HG03039 (cell line): ENCODE data around the gene CDCA7L.

Experiments used
- ATAC-seq: cut with Tn5 transposase; IDR thresholded peaks from one replicate; pipeline ENCODE4 v1.9.1; 2021; ENCODE audit warnings: mild to moderate bottlenecking, moderate library complexity; ENCODE audit not compliant: unreplicated experiment

The CDCA7L gene, protein sequence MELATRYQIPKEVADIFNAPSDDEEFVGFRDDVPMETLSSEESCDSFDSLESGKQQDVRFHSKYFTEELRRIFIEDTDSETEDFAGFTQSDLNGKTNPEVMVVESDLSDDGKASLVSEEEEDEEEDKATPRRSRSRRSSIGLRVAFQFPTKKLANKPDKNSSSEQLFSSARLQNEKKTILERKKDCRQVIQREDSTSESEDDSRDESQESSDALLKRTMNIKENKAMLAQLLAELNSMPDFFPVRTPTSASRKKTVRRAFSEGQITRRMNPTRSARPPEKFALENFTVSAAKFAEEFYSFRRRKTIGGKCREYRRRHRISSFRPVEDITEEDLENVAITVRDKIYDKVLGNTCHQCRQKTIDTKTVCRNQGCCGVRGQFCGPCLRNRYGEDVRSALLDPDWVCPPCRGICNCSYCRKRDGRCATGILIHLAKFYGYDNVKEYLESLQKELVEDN

DNA sequence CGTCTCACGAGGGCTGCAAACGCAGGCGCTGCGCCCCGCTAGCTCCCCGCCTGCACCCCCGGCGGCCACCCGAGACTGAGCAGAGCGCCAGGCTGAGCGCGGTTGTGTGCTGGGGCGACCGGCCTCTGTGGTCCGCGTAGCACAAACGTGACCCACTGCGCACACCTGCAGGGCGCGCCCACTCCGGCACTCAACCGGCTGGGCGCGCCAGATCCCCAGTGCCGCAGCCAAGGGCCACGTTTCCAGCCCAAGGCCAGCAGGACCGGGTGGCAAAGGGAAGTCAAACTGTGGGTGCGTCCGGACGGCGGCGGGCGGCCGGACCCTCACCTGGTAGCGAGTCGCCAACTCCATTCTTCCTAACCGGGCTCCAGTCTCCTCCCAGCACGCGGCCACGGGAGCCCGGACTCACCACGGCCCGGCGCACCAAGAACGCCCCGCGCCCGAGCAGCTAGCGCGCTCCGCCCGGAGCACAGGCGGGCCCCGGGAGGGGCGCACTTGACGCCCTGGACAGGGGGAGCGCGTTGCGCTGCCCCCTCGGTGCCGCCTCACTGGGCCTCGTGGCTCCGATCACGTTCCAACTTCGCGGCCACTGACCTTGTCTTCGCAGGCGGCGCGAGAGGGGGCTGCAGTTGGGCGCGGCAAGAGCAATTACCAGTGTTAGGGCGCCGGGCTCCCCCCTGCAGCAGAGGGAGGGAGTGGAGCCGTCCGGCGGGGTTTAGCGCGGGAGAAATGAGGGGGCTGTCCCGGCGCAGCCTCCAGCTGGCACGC lies at the start of gene CDCA7L:
CDCA7L (minus strand) TSS at position 446 of the 768 bp plus-strand sequence; CDS start at position 351, 95 bp downstream.
- peak; percentile 84 for ATAC-seq

DNA sequence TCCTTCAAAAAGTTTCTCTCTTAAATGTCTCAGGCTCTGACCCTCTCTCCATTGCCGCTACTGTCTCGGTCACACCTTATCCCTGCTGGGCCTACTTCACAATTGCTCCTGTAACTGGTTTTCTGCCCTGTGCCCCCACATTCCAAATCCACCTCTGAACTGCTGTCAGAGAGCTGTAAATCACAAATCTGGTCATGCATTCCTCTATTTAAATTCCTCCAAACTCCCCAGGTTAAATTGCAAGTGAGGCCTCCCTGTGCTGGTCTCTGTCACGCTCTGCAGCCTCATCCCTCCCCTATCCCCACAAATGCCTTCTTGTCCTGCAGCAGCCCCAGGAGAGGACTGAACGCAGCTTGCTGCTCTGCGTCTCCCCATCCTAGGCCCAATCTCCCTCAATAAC lies 40.4 kb upstream of the CDCA7L start:
- no peak for ATAC-seq

DNA sequence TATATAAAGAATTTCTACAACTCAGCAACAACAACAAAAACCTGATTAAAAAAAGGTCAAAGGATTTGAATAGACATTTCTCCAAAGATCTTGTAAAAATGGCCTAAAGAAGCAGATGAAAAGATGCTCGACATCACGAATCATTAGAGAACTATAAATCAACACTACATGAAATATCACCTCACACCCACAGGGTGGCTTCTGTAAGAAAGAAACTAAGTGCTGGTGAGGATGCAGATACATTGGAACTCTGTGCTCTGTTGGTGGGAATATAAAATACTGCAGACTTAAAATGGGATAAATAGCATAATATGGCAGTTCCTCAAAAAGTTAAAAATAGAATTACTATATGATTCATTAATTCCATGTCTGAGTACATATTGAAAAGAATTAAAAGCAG lies 38.3 kb upstream of the CDCA7L start:
- no peak for ATAC-seq

DNA sequence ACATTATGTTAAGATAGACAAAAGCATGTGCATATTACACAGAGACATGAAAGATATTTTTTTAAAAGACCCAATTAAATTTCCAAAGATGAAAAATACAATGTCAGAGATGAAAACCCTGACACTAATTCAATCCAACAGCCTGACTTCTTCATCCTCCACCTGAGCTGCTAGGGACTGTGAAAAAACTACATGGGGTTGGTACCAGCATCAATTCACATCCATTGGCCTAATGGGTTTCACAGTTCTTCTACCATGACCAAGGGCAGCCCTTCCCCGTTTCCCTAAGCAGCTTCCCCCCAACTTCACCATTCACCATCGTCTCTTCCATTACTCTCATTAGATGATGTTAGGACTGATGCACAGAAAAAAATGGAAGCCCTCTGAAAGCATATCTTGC lies 37.4 kb upstream of the CDCA7L start:
- no peak for ATAC-seq

GRCh38 chr7:21981524-21981923 lies 35.8 kb upstream of the CDCA7L start:
- no peak for ATAC-seq

GRCh38 chr7:21980926-21981500 lies 35.3 kb upstream of the CDCA7L start:
- ATAC-seq = no peak

DNA sequence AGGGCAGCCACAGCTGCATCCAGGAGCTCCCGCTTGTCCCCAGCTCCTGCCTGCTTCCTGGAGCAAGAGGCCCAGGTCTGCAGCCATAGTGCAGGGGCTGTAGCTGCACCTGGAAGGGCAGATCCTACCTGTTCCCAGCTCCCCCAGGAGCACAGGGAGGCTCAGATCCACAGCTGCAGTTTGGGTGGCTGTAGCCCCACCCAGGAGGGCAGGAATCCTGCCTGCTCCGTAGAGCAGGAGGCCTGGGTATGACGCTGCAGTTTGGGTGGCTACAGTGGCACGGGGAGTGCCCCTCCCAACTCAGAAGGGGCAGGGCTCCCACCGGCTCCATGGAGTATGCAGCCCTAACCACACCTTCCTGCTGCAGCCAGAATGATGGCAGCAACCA lies 26.7 kb upstream of the CDCA7L start:
- ATAC-seq = no peak

DNA sequence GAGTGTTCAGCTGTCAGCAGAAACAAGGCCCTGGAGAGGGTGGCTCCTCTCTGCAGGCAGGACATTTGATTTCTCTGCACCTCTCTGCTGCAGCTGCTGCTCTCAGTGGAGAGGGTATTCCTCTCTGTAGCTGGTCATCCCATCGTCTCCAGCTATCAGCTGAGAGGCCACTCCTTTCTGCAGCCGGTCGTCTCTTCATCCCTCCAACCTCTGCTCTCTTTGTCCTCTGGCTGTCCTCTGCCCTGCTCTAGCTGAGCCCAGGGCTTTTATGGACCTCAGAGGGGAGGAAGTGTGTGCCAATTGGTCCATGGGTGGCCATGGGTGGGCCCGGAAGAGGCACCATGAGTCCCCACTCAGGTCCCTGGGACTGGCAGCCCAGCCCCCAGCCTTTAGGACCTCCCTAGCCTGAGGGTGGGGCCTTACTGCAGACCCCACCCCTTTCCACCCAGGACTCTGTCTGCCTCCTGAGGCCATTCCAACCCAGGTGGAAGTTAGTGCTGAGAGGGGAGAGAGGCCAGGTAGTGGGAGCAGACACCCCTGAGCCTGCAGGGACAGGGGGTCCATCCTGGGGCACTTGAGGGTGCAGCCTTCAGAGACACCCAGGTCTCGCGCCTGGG lies 26.2 kb upstream of the CDCA7L start:
- ATAC-seq = no peak

GRCh38 chr7:21969822-21970221 lies 24.1 kb upstream of the CDCA7L start:
- ATAC-seq = no peak

DNA sequence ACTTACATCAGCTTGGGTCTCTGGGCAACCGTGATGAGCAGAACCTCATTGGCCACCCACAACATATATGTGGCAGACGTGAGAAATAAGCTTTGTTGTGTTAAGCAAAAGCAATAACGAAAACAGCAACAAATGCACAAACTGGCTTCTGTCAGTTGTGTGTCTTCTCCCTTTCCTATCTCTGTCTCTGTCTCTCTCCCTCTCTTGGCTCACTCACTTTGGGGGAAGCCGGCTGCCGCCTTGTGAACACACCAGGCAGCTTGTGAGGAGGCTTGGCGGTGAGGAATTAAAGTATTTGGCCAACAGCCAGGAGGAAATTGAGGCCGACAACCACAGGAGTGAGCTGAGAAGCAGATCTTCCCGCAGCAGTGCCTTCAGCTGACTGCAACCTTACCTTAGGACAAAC lies 21.9 kb upstream of the CDCA7L start:
- ATAC-seq = no peak

DNA sequence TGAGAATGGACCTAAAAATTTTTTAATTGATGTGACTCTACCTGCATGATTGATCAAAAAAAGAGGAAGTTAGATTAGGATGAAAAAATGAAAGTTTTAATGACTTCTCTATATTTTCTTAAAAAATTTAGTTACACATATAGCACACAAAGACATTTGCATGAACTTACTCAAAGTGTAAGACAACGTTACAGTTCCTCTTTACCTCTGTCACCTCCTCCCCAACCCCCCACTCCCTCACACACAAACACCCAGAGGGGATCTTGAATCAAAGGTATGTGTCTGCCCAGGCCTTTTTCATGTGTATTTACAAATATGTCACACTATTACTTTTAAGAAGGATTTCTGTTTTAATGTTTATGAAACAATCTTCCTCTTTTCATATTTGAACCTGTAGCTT lies 20.6 kb upstream of the CDCA7L start:
- ATAC-seq = peak; percentile 86

DNA sequence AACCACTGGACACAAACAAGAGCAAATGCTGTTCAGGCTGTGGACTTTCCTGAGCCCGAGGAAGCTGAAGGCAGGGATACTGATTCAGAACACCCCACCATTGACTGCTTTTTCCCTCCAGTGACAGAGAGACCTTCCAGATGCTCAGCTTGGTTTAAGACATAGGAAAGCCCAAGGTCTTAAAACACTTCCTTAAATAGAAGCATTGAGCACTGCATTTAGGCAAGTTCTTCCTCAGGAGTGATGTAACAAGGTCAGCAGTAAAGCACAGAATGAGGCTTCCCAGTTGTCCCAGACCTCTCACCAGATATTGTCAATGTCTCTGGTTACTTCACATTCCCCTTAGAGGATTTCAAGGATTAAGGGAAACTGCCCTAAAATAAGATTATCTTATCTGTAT lies 19.6 kb upstream of the CDCA7L start:
- ATAC-seq = no peak

- no peak for ATAC-seq
Measured at GRCh38 chr7:21962677-21963076, 17.0 kb upstream of the CDCA7L start.

GRCh38 chr7:21960922-21961321 lies 15.2 kb upstream of the CDCA7L start:
- ATAC-seq = no peak

DNA sequence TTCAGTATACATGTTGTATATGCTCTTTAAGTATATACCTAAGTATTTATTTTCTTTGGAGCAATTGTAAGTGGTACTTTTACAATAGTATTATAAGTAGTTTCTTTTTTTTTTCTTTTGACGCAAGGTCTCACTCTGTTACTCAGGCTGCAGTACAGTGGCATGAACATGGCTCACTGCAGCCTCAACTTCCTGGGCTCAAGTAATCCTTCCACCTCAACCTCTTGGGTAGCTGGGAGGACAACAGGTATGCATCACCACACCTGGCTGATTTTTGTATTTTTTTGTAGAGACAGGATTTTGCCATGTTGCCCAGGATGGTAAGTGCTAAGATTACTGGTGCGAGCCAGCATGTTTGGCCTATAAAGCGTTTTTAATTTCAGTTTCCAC lies 13.7 kb upstream of the CDCA7L start:
- ATAC-seq = no peak

DNA sequence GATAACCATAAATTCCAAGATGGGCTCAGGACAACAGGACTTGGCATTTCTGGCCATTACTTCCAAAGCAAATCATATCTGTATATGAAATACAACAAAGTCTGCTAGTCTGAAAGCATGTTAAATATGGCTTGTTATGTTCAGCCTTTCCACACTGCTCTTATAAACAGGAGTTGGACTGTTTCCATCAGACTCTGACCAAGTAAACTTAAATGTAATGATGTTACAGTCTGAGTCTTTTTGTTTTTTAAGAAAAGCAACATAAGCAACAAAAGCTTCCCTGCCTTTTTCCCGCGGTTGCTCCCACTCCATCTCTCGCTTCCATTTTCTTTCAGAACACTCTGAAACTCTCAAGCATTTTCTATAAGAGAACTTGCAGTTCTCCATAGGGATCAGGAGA lies 8.1 kb upstream of the CDCA7L start:
- ATAC-seq = no peak

DNA sequence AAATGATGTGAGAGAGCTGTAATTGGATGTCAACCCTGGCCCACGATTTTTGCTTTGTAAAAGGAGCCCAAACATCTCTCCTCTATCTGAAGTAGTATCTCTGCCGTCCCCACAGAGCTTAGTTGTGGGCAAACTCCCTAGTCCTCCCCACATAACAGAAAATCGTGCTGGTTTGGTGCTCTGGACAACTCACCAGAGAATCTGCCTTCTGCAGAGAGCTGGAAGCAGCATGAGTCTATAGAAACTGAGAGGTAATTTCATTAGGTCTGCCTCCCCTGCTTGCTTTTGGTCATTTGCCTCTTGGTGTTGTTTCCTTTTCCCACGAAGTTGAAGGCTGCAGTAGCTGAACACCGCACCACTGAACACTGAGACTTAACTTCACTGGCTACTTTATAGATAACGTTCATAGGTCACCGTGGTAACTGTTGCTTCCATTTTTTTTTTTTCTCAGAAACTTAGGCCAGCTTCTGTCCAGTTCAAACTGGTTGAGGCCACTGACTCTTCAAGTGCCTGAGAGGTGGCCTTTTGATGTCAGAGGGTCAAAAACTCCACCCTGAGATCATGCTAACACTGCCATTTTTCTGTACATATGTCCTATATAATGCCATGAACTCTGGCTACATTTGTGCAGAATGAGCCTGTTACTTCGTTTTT lies 3.3 kb upstream of the CDCA7L start:
- ATAC-seq = no peak

- no peak for ATAC-seq
Measured at GRCh38 chr7:21948364-21948763, 2.7 kb upstream of the CDCA7L start.

DNA sequence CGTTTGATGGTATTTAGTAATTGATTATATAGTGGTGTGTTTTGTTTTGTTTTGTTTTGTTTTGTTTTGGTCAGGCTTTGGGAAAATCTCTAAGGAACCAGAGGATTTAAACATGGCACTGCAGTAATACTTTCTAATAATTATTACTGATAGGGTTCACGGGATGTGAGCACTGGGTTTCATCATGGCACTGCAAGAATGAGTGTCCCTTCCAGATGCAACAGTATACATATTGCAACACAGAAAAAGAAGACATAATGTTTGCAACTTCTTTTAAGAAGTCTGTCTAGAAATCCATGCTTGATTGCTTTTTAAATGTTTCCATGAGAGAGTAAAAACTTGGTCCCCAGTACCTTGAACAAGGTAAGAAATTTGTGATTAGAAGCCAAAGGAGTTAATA lies 2.2 kb upstream of the CDCA7L start:
- no peak for ATAC-seq

DNA sequence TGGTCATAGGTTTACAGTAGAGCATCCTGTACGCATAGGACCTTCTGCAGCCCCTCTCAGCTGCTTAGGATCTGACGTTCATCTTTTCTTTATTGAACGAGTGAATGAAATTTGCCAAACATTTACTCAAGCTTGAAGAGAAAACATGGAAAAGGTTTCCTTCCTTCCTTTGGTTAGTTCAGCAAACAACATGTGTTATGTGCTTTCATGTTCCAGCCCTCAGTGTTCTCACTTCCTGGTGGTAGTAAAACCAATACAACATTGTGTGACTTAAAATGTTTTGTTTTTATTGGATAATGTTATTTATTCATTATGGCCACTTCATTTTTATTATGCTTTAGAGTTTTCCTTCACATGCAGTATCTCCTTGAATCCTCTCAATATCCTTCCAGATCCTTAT lies 1.4 kb upstream of the CDCA7L start:
- no peak for ATAC-seq

DNA sequence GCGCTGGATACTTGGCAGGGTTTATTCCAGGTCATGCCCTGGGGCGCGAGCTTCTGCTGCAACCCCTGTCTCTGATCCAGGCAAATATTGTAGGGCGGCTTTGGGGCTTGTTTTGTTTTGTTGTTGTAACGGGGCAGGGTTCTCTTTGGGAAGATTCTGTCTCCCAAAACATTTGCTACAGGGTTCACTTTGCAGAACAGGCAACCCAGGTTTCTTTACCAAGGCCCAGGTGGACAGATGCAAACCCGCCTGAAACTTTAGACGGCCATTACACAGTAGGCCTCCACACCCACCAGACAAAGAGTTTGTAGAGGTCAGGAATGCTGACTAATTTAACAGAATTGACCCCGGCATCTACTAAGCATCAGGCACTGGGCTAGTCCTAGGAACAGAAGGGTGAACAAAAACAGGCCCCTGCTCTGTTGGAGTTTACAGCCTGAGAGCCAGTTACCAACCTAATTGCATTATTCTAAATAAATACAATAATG lies 567 bp upstream of the CDCA7L start:
- no peak for ATAC-seq
